ENCODE results near the gene CREBZF.
"Not testable (repeated sequence)": the region's sequence is repeated elsewhere in the genome, so short reads cannot be mapped to it uniquely, and the experiment has no call there.

Gene CREBZF

GRCh38 chr11:85670949-85671663 lies 6.2 kb upstream of the CREBZF start:
- not testable (repeated sequence) for DNase-seq

DNA sequence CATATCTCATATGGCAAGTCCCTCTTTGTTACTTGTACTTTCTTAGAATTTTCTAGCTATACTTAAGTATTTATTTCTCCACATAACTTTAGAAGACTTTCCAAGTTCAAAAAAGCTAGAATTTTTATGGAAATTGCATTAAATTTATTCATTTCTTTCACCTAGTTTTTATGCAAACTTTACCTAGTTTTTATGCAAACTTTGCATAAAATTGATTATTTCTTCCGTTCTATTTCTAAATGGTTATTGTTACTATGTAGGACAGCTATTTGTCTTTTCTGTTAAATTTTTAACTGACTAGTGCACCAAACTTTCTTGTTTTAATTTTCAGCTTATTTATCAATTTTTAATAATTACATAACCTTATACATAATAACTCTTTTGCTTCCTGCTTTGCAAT lies 3.2 kb upstream of the CREBZF start:
- DNase-seq = no peak

GRCh38 chr11:85666687-85667086 lies 1.8 kb upstream of the CREBZF start:
- DNase-seq = no peak

DNA sequence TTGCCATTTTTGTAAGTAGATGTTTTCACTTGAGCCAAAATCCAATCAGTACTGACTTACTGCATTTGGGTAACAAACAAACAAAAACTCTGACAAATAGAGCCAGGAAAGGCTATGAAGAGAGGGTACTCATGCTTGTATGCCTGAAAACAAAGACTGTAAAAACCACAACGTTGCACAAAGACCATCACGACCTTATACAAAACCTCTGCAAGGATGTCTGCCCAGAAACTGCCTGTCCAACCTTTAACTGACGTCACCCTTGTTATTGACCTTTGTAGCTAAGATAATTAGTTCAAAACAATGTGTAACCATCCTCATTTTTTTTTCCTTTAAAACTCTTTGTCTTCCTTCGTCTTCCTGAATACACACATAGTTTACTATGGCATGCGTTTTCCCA lies 804 bp upstream of the CREBZF start:
- no peak for DNase-seq

DNA sequence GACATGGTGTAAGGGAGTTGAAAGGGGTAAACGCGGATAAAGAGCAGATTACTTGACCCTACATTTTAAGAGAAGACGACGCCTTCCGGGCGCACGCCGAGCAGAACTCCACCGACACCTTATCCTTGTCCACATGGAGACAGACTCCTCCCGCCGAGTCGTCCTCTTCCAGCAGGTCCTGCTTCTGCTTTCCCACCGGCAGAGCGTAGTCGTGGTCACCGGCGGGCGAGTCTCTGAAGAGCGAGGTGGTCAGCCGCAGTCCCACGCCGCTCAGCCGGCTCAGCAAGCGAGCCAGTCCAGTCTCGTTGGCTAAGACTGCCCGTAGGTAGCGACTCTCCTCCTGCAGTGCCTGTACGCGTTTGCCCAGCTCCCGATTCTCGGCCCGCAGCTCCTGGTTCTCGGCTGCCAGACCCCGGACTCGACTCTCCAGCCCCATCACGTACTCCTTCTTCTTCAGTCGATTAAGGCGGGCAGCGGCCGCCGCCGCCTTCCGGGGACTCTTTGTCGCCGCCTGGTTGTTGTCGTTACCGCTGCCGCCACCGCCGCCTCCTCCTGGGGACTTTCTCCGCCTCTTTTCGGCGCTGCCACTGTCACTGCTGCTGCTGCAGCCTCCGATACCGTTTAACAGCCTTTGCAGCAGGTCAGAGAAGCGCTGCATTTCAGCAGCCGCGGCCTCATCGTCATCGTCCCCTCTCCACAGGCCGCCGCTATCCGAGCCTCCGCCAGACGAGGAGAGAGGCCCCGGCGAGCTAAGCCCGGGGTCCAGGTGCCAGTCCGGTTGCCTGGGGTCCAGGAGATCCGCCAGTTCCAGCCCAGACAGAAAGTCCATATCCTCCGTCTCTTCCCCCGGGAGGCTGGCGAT lies 945 bp downstream of the CREBZF start:
- peak; percentile 69 to 82 for DNase-seq

DNA sequence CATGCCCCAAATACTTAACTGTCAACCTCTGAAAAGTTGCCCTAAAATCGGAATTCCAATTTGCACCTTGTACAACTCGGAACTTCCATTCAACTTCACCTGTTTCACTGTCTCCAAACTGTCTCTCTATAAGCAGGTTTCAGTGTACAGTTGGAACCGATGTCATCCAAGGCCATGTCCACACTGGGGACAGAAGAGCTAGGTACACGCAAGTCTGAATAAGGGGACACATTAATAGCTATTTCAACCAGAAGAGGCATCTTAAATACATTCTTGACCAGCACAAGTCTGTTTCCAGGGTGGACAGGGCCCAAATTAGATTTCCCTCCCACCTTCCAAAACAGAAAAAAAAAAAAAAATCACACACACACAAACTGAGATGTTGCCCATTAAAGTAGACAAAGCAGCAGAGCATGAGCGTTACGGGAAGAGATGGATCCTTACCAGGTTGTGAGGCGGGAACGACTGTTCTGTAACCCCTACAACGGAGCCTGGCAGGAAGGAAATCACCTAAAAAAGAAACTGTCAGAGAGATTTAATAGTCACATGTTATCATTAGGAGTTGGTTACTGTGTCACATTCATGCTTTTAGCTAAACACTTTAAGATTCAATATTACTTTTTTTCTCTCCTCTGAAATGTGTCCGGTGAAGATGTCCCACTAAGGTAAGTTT lies 1.7 kb downstream of the CREBZF start:
- DNase-seq = no peak

GRCh38 chr11:85661972-85662664 lies 2.8 kb downstream of the CREBZF start:
- DNase-seq = no peak

DNA sequence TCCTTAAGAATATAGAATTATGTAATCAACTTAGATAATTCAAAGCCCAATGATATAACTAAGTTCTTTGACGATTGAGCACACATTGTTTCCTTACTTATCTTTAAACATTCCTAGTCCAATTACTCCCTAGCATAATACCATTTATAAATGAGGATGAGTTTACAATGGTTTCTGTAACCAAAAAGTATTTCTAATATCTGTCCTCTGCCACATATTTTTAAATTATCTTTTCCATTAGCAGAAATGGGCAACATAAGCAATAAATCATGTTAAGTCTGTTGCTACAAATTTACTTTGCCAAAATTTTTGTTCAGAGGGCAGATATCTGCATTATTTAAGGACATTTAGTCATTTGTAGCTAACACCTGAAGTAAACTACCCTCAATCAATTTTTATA lies 6.7 kb downstream of the CREBZF start:
- no peak for DNase-seq

GRCh38 chr11:85656777-85657176 lies 8.2 kb downstream of the CREBZF start:
- DNase-seq = no peak

GRCh38 chr11:85654343-85654742 lies 10.6 kb downstream of the CREBZF start:
- not testable (repeated sequence) for DNase-seq

- DNase-seq = peak; percentile 14 to 58
Measured at GRCh38 chr11:85652786-85653447, 12.0 kb downstream of the CREBZF start.

- no peak for DNase-seq
Measured at GRCh38 chr11:85651118-85651517, 13.8 kb downstream of the CREBZF start.

- peak; percentile 85 to 91 for DNase-seq
Measured at GRCh38 chr11:85647604-85648299, 17.2 kb downstream of the CREBZF start, which contains the start of gene TMEM126A. Gene TMEM126A, plus strand, starts transcription at chr11:85647967. Its CDS starts 2,289 bp downstream, at chr11:85650256.

DNA sequence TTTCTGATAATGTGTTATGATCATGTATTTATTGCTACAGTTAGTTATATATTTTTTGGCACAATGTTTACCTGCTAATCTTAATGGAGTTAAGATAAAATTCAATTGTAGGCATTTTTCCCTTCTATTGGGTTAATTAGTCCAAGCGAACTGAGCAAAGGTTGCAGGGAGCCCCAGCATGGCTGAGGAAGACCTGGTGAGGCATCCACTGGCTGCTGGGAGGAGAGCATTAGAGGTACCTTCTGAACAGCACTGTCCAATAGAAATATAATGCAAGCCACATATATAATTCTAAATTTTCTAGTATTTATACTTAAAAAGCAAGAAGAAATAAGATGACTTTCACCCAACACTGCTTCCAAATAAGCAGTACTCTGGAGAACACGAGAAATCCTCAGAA lies 17.9 kb downstream of the CREBZF start:
- DNase-seq = no peak

DNA sequence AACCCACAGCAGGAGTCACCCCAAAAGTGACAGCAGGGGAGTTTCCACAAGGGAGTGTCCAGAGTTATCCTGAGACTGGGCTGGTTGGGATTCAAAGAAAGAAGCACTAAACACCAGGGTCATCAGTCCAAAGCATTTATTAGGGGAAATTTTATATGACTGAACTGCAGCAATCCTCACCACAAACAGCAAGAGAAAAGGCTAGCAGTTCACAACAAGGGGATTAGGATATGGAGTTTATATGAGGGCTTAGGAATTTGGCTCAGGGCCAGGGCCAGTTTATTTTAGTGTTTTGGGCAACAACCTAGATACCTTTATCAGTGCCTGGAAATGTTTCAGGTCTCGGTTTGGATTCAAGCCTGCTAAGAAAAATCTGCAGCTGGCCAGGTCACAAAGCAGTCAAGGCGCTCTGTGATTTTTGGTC lies 21.7 kb downstream of the CREBZF start:
- no peak for DNase-seq

- no peak for DNase-seq
Measured at GRCh38 chr11:85634747-85635146, 30.2 kb downstream of the CREBZF start.

DNA sequence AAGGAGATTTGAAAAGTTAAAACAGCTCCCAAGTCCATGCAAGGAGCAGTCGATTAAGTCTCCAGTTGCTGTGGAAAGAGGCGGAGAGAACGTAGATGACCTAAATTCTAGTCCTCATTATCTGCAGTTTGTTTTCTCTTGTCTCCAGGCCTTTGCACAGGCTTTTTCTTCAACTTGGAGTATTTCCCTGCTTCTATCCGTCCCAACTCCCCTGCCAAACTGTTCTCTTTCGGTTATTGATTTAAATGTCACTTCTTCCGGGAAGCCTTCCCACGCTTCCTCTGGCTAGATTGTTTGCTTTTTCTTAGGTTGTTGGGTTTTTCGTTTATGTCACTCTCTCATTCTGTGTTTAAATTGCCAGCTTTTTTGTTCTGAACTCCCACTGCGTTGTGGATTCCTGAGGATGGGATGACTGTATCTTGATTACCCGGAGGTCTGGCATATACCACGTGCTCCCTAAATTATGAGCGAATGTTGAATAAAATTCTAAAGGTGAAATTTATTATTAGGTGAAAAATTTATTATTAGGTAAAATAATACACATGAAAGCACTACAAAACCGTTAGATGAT lies 36.1 kb downstream of the CREBZF start:
- peak; percentile 9 to 18 for DNase-seq

DNA sequence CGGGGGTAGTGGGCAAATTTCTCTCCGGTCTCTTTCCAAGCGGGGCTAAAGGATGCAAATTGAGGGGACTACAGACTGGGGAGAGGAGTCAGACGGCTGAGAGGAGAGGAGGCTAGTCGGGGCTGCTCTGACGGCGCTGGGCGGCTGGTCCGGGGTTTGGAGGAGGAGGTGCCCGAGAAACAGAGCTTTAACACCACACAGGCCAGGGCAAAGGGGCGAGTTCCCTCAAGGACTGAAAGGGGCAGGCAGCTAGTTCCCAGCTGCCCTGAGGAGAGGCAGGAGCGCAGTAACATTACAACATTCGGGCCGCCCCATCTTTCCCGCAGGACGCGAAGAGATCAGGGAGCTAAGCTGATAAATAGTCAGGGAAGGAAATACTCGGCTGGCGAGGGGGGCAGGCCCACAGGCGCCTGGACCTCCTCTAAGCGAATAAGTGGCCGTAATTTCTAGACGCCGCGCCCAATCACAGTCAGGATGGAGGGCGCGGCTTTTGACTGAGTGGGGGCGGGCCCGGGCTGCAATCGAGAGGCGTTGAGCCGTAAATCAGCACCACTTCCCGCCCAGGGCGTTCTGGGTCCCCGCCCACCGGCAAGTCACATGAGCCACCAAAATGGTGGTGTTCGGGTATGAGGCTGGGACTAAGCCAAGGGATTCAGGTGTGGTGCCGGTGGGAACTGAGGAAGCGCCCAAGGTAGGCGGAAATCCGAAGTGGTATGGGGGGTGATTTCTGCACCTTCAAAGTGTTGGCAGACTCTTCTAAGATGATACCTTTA lies 36.7 kb downstream of the CREBZF start, which contains the start of gene TMEM126B:
Gene TMEM126B (plus strand): TSS at position 596 of the 773 bp plus-strand sequence. CDS start 15 bp downstream, at position 611.
- peak; percentile 98 for DNase-seq

DNA sequence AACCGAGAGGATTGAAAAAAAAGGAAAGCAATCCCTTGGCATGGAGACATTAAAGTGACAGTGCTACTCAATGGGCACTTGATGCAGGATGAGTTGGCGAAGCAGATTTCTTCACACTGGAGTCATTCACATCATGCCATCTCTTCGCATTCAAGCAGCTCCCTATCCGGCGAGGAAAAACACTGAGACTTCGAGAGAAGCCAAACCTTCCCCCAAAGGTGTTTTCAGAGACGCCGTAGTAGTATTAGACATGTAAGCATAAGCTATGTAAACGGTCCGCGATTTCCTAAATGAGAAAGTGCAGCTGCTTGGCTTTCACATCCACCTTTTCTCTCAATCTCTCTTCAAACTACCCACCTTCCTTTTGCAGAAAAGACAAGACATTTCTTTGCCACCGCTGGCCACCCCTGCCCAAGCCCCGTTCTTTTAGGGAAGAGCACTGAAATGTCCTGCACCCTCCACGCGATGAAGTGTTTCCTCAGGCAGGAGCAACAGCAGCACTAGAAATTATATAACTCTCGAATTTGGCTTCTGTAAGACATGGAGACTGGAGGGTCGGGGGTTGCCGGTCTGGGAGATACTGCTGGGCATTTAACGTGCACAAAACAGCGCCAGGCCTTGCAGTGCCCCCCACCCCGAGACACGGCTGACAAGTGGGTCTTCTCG lies 37.5 kb downstream of the CREBZF start, which contains the start of gene DLG2:
Gene DLG2 (minus strand): TSS at position 13 of the 666 bp plus-strand sequence.
- peak in 1 of 2 donors; percentile 16 for DNase-seq

All from inflammatory macrophage (primary cell).